IPS DF 6.9 (cell line): ENCODE data around the gene CFLAR.

ENCODE experiments used
- DNase-seq: peaks from one replicate; pipeline ENCODE4 v3.0.0-alpha.2; 2013; ENCODE audit warnings: low read depth, low spot score
- H3K27ac ChIP-seq: one replicate; pipeline ENCODE4 v1.5.1; 2013; ENCODE audit warnings: low read length, control low read depth
- H3K27me3 ChIP-seq: 2 replicates; pipeline ENCODE4 v1.6.1; 2013; ENCODE audit warnings: mild to moderate bottlenecking, low read length; ENCODE audit not compliant: control insufficient read depth, insufficient read depth
- H3K36me3 ChIP-seq: 2 replicates; pipeline ENCODE4 v1.6.1; 2013; ENCODE audit warnings: low read length; ENCODE audit not compliant: control insufficient read depth, insufficient read depth
- H3K4me1 ChIP-seq: 2 replicates; pipeline ENCODE4 v1.6.1; 2013; ENCODE audit warnings: low read length; ENCODE audit not compliant: control insufficient read depth, insufficient read depth
- H3K4me3 ChIP-seq: 2 replicates; pipeline ENCODE4 v1.5.1; 2013; ENCODE audit warnings: mild to moderate bottlenecking, low read length
- H3K9me3 ChIP-seq: 2 replicates; pipeline ENCODE4 v1.6.1; 2013; ENCODE audit warnings: low read length, inconsistent platforms; ENCODE audit not compliant: control insufficient read depth, insufficient read depth
- WGBS: extraction: QIAGEN DNeasy Blood & Tissue Kit; methylation state at CpG from one replicate; pipeline ENCODE4 v1.1.7; 2013; ENCODE audit warnings: mixed read lengths, missing lambda C conversion rate; ENCODE audit not compliant: insufficient read length, insufficient coverage; 5-methylcytosine and 5-hydroxymethylcytosine counted together

Gene CFLAR

GRCh38 chr2:201118121-201118960, 2.4 kb downstream of the CFLAR start:
- H3K27me3 ChIP-seq: no peaks in the 10 kb centered on the region
- H3K4me1 ChIP-seq: peaks cover 3% of the 10 kb centered on the region; the same call in 1 of the 2 replicates
- H3K36me3 ChIP-seq: no peaks in the 10 kb centered on the region
- no peaks in the 10 kb centered on the region for H3K9me3 ChIP-seq
- no CpG with 5 or more reads among the region's 48 CpGs for WGBS
- H3K4me3 ChIP-seq: peak overlapping the region; percentile 40; the same call in 1 of the 2 replicates
- DNase-seq: no peak
- no peak overlapping the region for H3K27ac ChIP-seq

- no peak for DNase-seq
- WGBS: no CpG with 5 or more reads among the region's 12 CpGs
- no peak overlapping the region for H3K27ac ChIP-seq
- no peaks in the 10 kb centered on the region for H3K27me3 ChIP-seq
- H3K4me1 ChIP-seq: peaks cover 3% of the 10 kb centered on the region; the same call in 1 of the 2 replicates
- no peaks in the 10 kb centered on the region for H3K36me3 ChIP-seq
- H3K4me3 ChIP-seq: peak overlapping the region; percentile 40; the same call in 1 of the 2 replicates
- no peaks in the 10 kb centered on the region for H3K9me3 ChIP-seq
Observed at GRCh38 chr2:201118961-201119854, 3.2 kb downstream of the CFLAR start.

GRCh38 chr2:201122276-201122675, 6.3 kb downstream of the CFLAR start:
- Histone ChIP-seq H3K4me3 (no peak overlapping the region), H3K27ac (no peak overlapping the region), H3K36me3 (no peaks in the 10 kb centered on the region), H3K9me3 (no peaks in the 10 kb centered on the region), H3K4me1 (peaks cover 5% of the 10 kb centered on the region), H3K27me3 (no peaks in the 10 kb centered on the region)
- WGBS: no CpG with 5 or more reads among the region's 1 CpG
- DNase-seq: no peak

GRCh38 chr2:201126308-201127151, 10.6 kb downstream of the CFLAR start:
- peaks cover 5% of the 10 kb centered on the region for H3K4me1 ChIP-seq
- no peaks in the 10 kb centered on the region for H3K27me3 ChIP-seq
- H3K9me3 ChIP-seq: no peaks in the 10 kb centered on the region
- DNase-seq: no peak
- H3K4me3 ChIP-seq: no peak overlapping the region
- WGBS: no CpG with 5 or more reads among the region's 9 CpGs
- no peaks in the 10 kb centered on the region for H3K36me3 ChIP-seq
- H3K27ac ChIP-seq: no peak overlapping the region

GRCh38 chr2:201127152-201127511, 11.2 kb downstream of the CFLAR start:
- Histone ChIP-seq H3K4me3 (no peak overlapping the region), H3K27me3 (no peaks in the 10 kb centered on the region), H3K27ac (no peak overlapping the region), H3K9me3 (no peaks in the 10 kb centered on the region), H3K4me1 (peaks cover 5% of the 10 kb centered on the region), H3K36me3 (no peaks in the 10 kb centered on the region)
- no peak for DNase-seq
- WGBS: no CpG with 5 or more reads among the region's 2 CpGs

- peaks cover 5% of the 10 kb centered on the region for H3K4me1 ChIP-seq
- no peak overlapping the region for H3K4me3 ChIP-seq
- no peaks in the 10 kb centered on the region for H3K27me3 ChIP-seq
- H3K27ac ChIP-seq: no peak overlapping the region
- no peak for DNase-seq
- no CpG with 5 or more reads among the region's 5 CpGs for WGBS
- no peaks in the 10 kb centered on the region for H3K36me3 ChIP-seq
- no peaks in the 10 kb centered on the region for H3K9me3 ChIP-seq
Observed at GRCh38 chr2:201127570-201127969, 11.6 kb downstream of the CFLAR start.

GRCh38 chr2:201128033-201128432, 12.1 kb downstream of the CFLAR start:
- Histone ChIP-seq H3K4me3 (no peak overlapping the region), H3K4me1 (peaks cover 5% of the 10 kb centered on the region), H3K27me3 (no peaks in the 10 kb centered on the region), H3K27ac (no peak overlapping the region), H3K36me3 (no peaks in the 10 kb centered on the region), H3K9me3 (no peaks in the 10 kb centered on the region)
- DNase-seq: no peak
- no CpG with 5 or more reads among the region's 1 CpG for WGBS

GRCh38 chr2:201128933-201129505, 13.1 kb downstream of the CFLAR start:
- Histone ChIP-seq H3K27me3 (no peaks in the 10 kb centered on the region), H3K4me3 (no peak overlapping the region), H3K36me3 (no peaks in the 10 kb centered on the region), H3K27ac (no peak overlapping the region), H3K4me1 (peaks cover 5% of the 10 kb centered on the region), H3K9me3 (no peaks in the 10 kb centered on the region)
- DNase-seq: no peak
- WGBS: no CpG with 5 or more reads among the region's 4 CpGs

- WGBS: no CpG with 5 or more reads among the region's 3 CpGs
- Histone ChIP-seq H3K9me3 (no peaks in the 10 kb centered on the region), H3K36me3 (no peaks in the 10 kb centered on the region), H3K4me1 (peaks cover 2% of the 10 kb centered on the region; the same call in 1 of the 2 replicates), H3K4me3 (no peak overlapping the region), H3K27me3 (no peaks in the 10 kb centered on the region), H3K27ac (no peak overlapping the region)
- no peak for DNase-seq
Observed at GRCh38 chr2:201130524-201131186, 14.7 kb downstream of the CFLAR start.
